Activated T-cell treated with anti-CD3 and anti-CD28 coated beads, Interleukin-2, amount 50 U/mL, for 1 hour (primary cell): ENCODE data around the gene NEXMIF.
"Not testable (repeated sequence)": the region's sequence is repeated elsewhere in the genome, so short reads cannot be mapped to it uniquely, and the experiment has no call there.

Source experiments
- DNase-seq: peaks from one replicate; pipeline ENCODE4 v3.0.0-alpha.2; 2020

Gene NEXMIF

GRCh38 chrX:74788545-74789086 lies 136.6 kb downstream of the NEXMIF start:
- DNase-seq = no peak

DNA sequence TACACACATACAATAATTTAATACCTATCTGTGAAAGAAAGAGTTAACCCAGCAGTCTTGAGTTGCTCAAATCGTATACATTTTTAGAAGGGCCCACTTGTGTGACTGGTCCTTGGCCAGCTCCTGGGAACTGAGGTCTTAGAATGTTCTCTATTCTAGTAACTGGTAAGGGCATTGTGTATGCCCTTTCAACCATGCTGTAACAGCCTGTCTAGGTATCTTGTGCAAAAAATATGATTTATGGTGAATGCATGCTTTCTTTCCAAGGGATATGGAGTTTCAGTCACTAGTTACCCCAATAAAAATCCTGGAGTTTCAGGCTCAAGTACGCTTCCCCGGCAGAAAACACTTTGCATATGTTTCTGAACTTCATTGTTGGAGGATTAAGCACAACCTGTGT lies 140.6 kb downstream of the NEXMIF start:
- no peak for DNase-seq

DNA sequence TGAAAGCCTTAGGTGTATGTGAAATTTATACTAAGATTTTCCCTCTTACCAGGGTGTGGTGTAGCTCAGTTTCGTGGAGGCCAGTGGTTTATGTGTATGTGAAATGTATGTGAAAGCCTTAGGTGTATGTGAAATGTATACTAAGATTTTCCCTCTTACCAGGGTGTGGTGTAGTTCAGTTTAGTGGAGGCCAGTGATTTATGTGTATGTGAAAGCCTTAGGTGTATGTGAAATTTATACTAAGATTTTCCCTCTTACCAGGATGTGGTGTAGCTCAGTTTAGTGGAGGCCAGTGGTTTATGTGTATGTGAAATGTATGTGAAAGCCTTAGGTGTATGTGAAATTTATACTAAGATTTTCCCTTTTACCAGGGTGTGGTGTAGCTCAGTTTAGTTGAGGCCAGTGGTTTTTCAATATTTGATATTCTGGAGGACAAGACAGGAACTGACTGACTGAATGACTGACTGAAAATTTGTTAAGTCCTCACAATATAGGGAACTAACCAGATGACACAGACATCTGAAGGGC lies 143.7 kb downstream of the NEXMIF start:
- no peak for DNase-seq

DNA sequence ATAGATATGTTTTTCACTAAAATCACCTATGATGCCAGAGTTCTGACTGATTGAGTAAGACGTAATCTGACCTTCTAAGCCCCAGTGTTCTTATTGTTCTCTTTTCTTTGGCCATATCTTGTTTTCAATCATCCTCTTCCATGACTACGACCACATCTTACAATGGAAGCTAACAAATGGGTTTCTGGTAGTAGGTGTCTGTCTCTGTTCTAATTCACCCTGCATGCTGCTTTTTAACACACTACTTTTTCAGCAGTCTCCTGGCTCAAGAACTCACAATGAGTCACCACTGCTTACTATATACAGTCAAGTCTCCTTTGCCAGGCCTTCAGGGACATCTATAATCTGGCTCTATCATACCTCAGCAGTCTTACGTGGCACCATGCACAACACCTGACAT lies 146.1 kb downstream of the NEXMIF start:
- DNase-seq = no peak

DNA sequence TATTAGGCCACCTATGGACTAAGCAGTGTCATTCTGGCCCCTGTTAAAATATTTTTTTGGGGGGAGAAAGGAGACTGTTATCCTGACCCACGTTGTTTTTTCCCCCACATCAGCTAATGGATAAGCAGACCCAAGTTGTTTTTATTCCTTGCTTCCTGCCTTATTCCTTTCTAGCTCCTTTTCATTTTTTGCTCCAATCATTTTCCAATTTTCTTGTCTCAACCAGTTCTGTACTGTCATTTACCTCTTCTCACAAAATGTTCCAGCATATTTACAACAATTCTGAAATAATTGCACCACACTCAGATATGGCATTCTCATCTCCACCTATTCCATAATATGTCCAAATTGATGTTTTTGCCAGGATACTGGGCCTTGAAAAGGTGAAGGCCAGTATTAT lies 150.3 kb downstream of the NEXMIF start:
- no peak for DNase-seq

- no peak for DNase-seq
These were observed 188.8 kb downstream of the NEXMIF start for GRCh38 chrX:74736450-74736849.

- no peak for DNase-seq
These were observed 220.0 kb downstream of the NEXMIF start for GRCh38 chrX:74705269-74705668.

DNA sequence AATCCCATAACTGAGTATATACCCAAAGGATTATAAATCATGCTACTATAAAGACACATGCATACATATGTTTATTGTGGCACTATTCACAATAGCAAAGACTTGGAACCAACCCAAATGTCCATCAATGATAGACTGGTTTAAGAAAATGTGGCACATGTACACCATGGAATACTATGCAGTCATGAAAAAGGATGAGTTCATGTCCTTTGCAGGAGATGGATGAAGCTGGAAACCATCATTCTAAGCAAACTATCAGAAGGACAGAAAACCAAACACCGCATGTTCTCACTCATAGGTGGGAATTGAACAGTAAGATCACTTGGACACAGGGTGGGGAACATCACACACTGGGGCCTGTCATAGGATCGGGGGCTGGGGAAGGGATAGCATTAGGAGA lies 223.9 kb downstream of the NEXMIF start:
- not testable (repeated sequence) for DNase-seq

DNA sequence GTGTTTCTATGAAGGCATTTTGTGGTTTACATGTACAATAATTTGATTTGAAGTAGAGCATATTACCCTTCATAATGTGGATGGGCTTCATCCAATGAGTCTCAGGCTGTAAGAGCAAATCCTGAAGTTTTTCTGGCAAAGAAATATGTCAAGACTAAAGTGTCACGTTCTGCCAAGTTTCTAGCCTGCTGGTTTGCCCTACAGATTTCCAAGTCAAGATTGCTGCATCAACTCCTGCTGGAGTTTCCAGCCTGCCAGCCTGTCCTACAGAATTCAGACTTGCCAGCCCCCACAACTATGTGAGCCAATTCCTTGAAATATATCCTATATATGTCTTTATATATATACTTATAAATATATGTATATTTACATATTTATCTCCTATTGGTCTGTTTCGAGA lies 240.8 kb downstream of the NEXMIF start:
- DNase-seq = no peak
